ENCODE results near the gene EEA1.

Gene EEA1

DNA sequence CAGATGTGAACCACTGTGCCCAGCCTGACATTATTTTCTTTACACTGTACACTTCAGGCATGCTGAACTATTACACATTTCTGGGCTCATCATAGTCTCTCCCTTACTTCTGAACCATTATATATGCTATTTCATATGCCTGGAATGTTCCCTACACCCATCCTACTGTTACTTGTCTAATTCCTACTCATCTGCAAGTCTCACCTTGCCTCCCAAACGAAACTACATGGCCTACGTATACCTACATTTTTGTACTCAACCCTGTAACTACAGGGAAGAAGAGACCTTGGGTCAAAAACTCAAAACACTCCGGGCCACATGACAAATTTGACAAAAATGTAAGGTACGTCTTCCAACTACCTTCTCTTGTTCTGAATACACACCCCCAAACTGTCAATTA lies 9.5 kb upstream of the EEA1 start:
- DNase-seq (ENCODE audit: low read depth in 2 of 3, low spot score in 2 of 3) = no peak

DNA sequence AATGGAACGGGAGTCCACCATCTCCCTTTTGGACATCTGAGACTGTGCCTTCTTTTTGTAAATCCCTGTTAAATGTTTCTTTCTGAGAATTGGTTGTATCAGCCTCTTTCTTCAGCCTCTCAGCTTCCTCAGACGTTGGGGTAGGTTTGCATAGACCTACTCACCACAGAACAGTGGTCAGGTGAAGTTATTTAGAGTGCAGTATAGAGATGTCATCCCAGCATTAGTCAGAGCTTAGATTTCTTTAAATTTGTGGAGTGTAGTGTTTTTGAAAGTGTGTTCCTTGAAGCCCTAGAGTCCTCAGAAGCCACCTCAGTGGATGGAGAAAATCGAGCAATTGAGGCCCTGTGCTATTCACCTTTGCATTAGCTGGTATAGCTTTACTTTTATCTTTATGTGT lies 8.9 kb upstream of the EEA1 start:
- no peak for DNase-seq (ENCODE audit: low read depth in 2 of 3, low spot score in 2 of 3)

DNA sequence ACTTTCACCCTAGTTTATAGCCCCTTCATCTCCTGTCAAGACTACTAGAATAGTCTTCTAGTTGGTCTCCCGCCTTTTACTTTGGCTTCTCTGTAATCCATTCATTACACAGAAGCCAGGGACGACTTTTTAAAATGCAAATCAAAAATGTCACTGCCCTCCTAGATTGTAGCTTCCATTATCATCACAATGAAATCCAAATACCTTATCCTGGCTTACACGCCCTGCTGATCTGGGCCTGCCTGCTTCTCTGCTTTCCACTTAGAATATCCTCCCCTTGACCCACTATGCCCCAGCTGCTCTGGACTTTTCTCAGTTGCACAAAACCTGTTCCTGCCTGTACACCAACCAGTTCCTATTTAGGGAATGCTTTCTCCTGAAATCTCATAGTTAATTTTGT lies 4.5 kb upstream of the EEA1 start:
- no peak for DNase-seq (ENCODE audit: low read depth in 2 of 3, low spot score in 2 of 3)

DNA sequence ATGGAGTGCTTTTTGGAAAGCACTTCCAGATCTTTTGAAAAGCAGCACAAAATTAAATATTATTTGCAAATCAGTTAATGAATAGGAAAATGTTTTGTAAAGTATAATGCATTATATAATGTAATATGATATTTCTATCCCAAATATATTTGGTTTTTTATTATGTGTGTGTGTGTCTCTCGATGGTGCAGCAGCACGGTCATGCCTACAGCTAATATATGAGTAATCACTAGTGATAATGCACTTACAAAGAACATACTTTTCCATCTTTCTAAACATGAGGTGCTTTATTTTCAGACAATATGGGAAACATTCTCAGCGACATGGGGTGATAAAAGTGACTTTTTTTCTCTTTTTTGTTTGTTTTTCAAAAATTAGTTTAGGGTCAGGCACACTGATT lies 1.3 kb upstream of the EEA1 start:
- no peak for DNase-seq (ENCODE audit: low read depth in 2 of 3, low spot score in 2 of 3)

DNA sequence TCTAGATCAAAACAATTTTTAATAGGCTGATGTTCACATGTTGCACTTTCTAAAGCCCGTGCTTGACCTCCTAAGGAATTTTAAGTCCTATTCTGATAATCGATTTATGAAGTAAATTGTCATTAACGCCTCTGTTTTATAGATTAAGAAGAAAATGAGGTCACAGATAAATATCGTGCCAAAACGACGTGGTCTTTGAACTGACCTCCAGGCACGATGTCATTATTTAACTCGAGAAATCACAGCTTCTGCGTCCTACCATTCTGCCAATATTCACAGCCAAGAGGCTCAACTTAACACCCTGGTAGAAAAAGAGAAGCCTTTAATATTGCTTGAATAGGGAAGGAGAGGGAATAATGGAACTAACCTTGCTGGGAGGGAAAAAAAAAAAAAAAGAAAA lies 888 bp upstream of the EEA1 start:
- DNase-seq (ENCODE audit: low read depth in 2 of 3, low spot score in 2 of 3) = no peak

DNA sequence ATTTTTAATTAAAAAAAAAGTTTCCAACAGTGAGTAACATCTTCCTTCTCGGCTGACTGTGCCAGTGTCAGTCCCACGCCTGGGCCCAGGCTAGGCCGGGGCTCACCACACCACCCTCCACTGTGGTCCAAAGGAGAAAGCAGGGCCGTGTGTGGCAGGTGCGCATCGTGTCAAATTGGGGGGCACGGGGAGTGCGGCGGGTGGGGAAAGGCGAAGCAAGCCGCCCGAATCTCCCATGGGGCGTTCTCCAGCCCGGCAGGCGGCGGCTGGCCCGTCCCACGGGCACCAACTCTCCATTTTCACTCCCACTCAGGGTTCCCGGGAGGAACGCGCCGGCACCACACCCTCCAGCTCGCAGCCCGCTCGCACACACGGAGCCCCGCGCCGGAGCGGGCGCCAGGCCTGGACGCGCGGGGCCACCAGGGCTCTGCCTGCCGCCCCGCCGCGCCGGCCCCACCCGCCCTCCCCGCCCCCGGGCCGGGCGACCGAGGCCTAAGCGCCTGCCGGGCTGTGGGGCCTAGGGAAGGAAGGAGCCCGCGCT lies 604 bp downstream of the EEA1 start:
- peak; percentile 31 to 35 (median 32) for DNase-seq (ENCODE audit: low read depth in 2 of 3, low spot score in 2 of 3)

DNA sequence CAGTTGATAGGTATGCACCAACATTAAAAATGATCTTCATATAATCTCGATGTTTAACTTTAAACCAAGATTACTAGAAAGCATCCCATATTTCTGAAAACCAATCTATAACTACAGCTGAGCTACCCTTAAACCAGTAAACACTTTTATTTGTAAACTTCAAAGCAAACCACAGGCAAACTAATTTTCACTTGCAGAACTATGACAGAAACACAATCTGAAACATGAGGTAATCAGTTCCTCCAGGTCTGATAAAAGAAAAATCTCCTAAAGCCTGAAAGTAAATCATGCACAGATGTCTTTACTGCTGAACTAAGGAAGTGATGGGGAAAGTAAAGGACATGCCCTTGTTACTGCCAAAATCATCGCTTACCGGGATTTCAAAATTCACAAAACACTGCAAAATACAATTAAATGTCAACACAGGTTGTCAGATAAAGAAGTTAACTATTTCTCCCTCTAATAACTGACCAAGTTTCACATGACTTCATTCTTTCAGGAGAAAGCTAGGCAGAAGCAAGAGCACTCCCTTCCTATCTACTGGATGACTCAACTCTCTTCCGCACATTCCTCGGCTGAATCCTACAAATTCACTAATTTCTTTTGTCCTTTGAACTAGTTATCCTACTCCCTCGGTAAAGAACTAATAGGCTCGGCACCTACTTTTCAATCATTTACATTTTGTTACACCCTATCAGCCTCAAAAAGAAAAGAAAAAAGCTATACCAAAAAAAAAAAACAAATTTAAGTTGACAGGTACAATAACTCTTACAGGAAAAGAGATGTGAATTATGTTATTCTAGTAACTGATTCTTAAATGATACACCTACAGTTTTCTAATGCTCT lies 1.4 kb downstream of the EEA1 start:
- no peak for DNase-seq (ENCODE audit: low read depth in 2 of 3, low spot score in 2 of 3)

DNA sequence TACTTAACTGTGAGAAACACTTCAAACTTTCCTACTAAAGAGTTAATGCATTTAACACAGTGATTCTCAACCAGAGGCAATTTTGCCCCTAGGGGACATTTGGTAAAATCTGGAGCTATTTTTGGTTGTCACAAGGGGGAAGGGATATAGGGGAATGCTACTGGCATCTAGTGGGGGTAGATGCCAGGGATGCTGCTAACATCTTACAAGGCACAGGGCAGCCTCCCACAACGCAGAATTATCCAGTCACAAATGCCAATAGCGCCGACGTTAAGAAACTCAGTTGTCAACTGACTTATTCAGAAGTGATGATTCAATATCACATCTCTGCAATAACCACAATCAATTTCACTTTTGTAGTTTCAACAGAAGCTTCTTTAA lies 2.0 kb downstream of the EEA1 start:
- peak in 2 of 3 experiments; percentile 5 to 33 for DNase-seq (ENCODE audit: low read depth in 2 of 3, low spot score in 2 of 3)

DNA sequence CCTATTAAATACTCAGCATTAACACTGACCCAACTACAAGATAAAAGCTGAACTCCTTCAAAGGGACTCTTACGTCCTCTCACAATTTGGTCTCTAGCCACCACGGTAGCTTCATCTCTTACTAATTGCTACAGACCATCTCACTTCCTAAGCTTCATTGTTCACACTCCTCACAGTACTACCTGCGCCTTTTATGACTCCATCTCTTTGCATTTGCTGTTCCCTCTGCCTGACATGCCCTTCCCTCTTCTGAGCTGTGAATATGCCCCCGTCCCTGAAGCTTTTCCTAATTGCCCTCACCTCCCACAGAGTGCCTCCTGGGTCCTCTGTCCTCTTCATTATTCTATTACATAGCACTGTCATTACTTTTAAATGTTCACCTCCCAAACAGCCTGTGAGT lies 2.5 kb downstream of the EEA1 start:
- DNase-seq (ENCODE audit: low read depth in 2 of 3, low spot score in 2 of 3) = no peak

DNA sequence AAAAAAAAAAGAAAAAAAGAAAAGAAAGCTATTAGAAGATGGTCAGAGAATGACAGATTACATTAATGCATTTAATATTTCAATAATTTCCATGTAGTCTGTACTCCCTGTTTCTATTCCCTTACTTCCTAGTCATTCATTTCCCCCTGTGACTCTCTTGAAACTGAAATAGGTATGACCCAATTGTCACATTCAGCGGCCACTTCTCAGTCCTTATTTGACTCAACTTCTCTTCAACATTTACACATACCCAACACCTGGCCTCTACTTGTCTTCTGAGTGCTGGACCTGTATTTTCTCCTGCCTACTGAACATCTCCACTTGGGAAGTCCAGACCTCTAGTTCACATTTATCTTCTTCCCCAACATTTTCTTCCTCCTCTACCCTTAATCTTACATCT lies 7.2 kb downstream of the EEA1 start:
- no peak for DNase-seq (ENCODE audit: low read depth in 2 of 3, low spot score in 2 of 3)

DNA sequence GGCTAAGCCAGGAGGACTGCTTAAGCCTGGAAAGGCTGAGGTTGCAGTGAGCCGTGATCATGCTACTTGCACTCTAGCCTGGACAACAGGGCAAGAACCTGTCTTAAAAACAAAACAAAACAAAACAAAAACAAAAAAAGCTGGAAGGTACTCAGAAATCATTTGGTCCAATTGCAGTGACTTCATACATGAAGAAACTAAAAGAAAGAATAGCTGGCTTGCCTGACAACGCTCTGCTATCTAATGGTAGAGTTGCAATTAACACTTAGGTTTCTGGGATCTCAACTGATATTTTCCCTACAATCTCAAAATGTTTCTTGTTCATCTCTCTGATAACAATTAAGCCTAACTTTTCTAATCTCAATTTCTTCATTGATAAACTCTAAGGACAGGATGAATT lies 13.7 kb downstream of the EEA1 start:
- no peak for DNase-seq (ENCODE audit: low read depth in 2 of 3, low spot score in 2 of 3)

DNA sequence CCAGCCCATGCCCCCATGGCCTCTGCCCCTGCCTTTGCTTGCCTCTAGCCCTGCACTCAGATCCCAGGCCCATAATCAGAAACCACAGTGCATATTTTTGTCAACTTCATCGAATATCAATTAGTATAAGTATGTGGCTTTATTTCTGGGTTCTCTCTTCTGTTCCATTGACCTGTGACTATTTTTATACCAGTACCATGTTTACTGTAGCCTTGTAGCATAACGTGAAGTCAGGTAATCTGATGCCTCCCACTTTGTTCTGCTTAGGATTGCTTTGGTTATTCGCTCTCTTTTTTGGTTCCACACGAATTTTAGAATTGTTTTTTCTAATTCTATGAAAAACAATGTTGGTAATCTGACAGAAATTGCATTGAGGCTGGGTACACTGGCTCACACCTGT lies 14.9 kb downstream of the EEA1 start:
- no peak for DNase-seq (ENCODE audit: low read depth in 2 of 3, low spot score in 2 of 3)

DNA sequence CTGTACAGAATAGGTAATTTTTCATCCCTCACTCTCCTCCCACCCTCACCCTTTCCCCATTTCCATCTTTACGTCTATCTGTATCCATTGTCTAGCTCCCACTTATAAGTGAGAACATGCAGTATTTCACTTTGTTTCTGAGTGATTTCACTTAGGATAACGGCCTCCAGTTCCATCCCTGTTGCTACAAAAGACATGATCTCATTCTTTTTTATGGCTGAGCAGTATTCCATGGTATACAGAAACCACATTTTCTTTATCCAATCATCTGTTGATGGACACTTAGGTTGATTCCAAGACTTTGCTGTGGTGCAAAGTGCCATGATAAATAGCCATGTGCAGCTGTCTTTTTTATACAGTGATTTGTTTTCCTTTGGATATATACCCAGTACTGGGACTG lies 16.4 kb downstream of the EEA1 start:
- no peak for DNase-seq (ENCODE audit: low read depth in 2 of 3, low spot score in 2 of 3)

DNA sequence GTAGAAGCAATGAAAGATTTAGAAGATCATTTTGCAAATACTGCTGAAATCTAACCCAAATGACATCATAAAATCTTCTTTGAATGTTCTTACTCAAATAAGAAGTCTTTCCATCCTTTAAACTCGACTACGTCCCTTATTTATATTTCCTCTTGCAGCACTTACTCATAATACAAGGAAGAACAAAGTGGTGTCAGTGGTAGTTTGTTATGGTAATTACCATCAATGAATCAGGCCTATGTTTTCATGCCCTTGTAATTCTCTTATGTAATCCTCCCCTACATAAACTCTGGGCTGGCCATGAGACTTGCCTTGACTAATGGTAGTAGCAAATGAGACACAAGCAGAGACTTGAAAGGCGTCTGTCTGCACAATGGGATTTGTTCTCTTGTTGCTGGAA lies 17.0 kb downstream of the EEA1 start:
- no peak for DNase-seq (ENCODE audit: low read depth in 2 of 3, low spot score in 2 of 3)

DNA sequence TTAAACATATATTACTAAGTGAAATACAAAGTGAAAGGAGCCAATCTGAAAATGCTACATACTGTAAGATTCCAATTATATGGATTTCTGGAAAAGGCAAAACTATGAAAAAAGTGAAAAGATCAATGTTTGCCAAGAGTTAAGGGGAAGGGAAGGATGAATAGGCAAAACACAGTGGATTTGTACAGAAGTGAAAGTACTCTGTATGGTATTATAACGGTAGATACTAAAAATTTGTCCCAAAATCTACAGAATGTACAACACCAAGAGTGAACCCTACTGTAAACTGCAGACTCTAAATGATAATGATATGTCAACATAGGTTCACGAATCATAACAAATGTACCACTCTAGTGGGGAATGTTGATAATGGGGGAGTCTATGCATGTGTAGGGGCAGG lies 17.8 kb downstream of the EEA1 start:
- no peak for DNase-seq (ENCODE audit: low read depth in 2 of 3, low spot score in 2 of 3)

DNA sequence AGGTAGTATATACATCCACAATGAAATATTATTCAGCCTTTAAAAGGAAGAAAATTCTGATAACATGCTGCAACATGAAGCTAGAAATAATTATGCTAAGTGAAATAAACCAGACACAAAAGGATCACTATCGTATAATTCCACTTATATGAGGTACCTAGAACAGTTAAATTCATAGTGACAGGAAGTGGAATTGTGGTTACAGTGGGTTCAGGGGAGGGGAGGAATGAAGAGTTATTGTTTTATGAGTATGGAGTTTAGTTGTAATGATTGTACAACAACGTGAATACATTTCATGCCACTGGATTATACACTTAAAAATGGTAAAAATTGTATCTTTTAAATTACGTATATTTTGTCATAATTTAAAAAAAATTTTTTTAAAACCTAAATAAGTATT lies 21.0 kb downstream of the EEA1 start:
- DNase-seq (ENCODE audit: low read depth in 2 of 3, low spot score in 2 of 3) = no peak

DNA sequence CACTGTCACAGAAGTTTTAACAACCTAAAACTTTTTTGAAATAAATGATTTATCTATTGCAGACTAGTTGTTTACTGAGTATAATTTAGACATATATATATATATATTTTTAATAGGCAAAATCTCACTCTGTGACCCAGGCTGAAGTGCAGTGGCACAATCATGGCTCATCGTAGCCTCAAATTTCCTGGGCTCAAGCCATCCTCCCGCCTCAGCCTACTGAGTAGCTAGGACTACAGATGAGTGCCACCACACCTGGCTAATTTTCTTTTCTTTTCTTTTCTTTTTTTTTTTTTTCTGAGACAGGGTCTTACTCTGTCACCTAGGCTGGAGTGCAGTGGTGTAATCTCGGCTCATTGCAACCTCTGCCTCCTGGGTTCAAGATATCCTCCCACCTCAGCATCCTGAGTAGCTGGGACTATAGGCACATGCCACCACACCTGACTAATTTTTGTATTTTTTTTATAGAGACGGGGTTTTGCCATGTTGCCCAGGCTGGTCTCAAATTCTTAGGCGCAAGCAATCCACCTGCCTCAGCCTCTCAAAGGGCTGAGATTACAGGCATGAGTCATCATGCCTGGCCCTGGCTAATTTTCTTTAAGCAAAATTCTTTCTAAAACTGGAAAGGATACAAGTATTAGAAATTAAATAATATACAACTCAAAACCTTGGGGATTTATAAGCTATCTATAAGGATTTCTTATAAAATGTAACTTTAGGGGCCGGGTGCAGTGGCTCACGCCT lies 23.1 kb downstream of the EEA1 start:
- DNase-seq (ENCODE audit: low read depth in 2 of 3, low spot score in 2 of 3) = no peak

DNA sequence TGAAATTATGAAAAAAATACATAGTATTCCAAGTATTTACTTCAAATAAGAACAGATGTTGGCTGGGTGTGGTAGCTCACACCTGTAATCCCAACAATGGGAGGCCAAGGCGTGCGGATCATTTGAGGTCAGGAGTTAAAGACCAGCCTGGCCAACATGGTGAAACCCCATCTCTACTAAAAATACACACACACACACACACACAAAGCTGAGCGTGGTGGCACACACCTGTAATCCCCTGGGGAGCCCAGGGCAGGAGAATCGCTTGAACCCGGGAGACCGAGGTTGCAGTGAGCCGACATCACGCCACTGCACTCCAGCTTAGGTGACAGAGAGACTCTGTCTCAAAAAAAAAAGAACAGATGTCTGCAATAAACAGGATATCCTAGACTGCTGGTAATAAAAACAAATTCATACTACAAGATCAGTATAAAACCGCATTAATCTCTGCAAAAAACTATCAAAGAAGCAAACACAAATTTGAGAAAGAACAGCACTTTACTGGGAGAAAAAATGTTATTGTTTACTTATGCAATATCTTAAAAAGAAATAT lies 23.8 kb downstream of the EEA1 start:
- no peak for DNase-seq (ENCODE audit: low read depth in 2 of 3, low spot score in 2 of 3)

DNA sequence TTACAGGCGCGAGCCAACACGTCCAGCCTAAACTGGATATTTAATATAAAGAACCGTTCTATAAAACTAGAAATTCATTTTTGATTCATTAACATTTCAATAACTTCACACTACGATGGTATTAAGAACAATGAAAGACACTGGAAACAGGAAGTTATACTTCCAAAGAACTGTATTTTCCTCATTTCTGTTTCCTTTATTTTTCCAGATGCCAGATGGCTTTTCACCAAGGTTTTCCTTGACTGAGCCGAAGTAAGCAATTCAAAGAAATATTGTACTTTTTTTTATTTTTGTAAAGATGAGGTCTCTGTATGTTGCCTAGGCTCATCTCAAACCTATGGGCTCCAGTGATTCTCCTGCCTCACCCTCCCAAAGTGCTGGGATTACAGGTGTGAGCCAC lies 28.2 kb downstream of the EEA1 start:
- no peak for DNase-seq (ENCODE audit: low read depth in 2 of 3, low spot score in 2 of 3)

DNA sequence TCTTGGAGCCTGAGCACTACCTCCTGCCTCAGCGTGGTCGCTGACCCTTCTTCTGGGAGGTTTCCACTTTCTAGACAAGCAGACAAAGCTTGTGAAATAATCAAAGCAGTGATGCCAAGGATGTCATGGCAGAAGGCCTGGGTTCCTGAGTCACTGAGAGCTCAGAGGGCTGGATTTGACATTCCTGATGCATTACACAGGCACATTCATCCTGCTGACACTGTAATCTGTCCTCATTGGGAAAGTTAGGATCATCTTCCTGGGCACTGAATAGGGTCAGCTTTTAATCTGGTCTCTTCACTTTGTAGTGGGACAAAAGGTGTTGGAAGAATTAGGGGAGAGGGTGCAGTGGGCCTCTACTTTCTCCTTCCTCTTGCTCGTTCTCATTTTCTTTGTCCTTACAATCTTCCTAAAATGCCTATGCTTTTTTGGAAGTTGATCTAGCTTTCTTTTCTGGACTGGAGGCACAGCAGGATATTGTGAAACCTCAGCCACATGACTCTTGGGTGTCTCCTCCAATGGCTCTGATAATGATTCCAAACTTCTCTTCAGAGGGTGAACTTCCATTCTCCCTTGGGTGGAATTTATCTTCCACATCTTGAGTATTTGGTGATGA lies 29.6 kb downstream of the EEA1 start:
- DNase-seq (ENCODE audit: low read depth in 2 of 3, low spot score in 2 of 3) = no peak

DNA sequence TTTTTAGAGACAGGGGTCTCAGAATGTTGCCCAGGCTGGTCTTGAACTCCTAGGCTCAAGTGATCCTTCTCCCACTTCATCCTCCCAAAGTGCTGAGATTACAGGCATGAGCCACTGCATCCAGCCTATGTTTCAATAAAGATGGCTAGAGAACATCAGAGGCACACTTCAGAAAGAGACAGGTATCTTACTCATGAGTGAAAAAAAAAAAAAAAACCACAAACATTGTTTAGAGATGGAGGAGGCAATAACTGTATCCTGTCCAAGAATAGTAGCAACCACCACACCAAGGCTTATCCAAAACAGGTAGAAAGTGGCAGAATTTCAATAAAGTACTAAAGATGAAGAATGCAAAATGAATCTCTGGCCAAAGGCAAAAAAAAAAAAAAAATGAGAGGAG lies 30.3 kb downstream of the EEA1 start:
- DNase-seq (ENCODE audit: low read depth in 2 of 3, low spot score in 2 of 3) = no peak

DNA sequence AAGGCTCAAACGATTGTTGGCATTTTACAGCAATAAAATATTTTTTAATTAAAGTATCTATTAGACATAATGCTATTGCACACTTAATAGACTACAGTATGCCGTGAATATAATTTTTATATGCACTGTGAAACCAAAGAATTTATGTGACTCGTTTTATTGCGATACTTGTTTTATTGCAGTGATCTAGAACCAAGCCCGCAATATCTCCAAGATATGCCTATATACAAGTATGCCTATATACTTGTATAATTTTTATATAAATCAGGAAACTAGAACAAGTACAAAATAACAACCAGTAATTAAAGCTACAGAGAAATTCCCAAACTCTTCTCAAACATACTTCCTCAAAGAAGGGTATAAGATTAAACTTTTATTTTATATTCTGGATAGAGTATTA lies 31.3 kb downstream of the EEA1 start:
- DNase-seq (ENCODE audit: low read depth in 2 of 3, low spot score in 2 of 3) = no peak

Measured in activated CD8-positive, alpha-beta memory T cell treated with anti-CD3 and anti-CD28 coated beads for 48 hours (primary cell).